Upper lobe of left lung (tissue), 6 donors: ENCODE data around the gene SAFB. TPM values are rescaled to one million over a fixed set of nuclear protein-coding genes. Genes with fewer than 3 reads are reported as not detected.

Experiments
- ATAC-seq, 2 donors: fragments of 200-7000 bp; cut with Tn5 transposase; one replicate each; pipeline ENCODE4 v1.9.1; 2022; ENCODE audit warnings: mild to moderate bottlenecking in 2 of 2, moderate library complexity in 2 of 2; ENCODE audit not compliant: low FRiP score in 2 of 2
- DNase-seq, 2 donors: peaks; one replicate each; pipeline ENCODE4 v3.0.0-alpha.2; 2019 to 2020
- H3K27ac ChIP-seq, 4 donors: fragments of 200-600 bp; sonication (generic); one replicate each; pipeline ENCODE4 v1.5.1; 2016 to 2019
- H3K27me3 ChIP-seq, 4 donors: fragments of 200-600 bp; sonication (generic); one replicate each; pipeline ENCODE4 v1.5.1; 2017 to 2019
- H3K36me3 ChIP-seq, 4 donors: fragments of 200-600 bp; sonication (generic); one replicate each; pipeline ENCODE4 v1.5.1; 2016 to 2019
- H3K4me1 ChIP-seq, 4 donors: fragments of 200-600 bp; sonication (generic); one replicate each; pipeline ENCODE4 v1.5.1; 2018 to 2019
- H3K4me3 ChIP-seq, 4 donors: fragments of 200-600 bp; sonication (generic); one replicate each; pipeline ENCODE4 v1.5.1; 2017 to 2019; ENCODE audit warnings: mild to moderate bottlenecking in 2 of 4, moderate library complexity in 1 of 4
- H3K9me3 ChIP-seq, 4 donors: fragments of 200-600 bp; sonication (generic); one replicate each; pipeline ENCODE4 v1.5.1; 2018 to 2019
- CTCF ChIP-seq, 6 experiments: fragments of 450-650 bp in 4 of 6; fragments of 200-600 bp in 2 of 6; sonication (generic) in 2 of 6; IDR thresholded peaks; one replicate each; pipeline ENCODE4 v1.5.1; 2016 to 2019; ENCODE audit warnings: antibody characterized with exemption in 6 of 6
- EP300 ChIP-seq, 4 donors: sonication (generic); formaldehyde crosslinking; IDR thresholded peaks; one replicate each; pipeline ENCODE4 v1.5.1; 2017; ENCODE audit warnings: antibody characterized with exemption in 4 of 4, control low read depth in 2 of 4
- POLR2A ChIP-seq, 4 donors: fragments of 450-650 bp; IDR thresholded peaks; one replicate each; pipeline ENCODE4 v1.5.1; 2016 to 2017; ENCODE audit warnings: antibody characterized with exemption in 4 of 4, mild to moderate bottlenecking in 2 of 4
- POLR2AphosphoS5 ChIP-seq, 2 donors: sonication (generic); formaldehyde crosslinking; IDR thresholded peaks; one replicate each; pipeline ENCODE4 v1.5.1; 2017; ENCODE audit warnings: antibody characterized with exemption in 2 of 2
- WGBS, 2 donors: methylation state at CpG; one replicate each; pipeline ENCODE4 v1.1.5; 2017 to 2018; 5-methylcytosine and 5-hydroxymethylcytosine counted together
- total RNA-seq, 6 donors: library from RNA; depleted of rRNA in 4 of 6; stranded (reverse); fragments of >200 nt in 4 of 6; gene quantifications; one replicate each; pipeline versions ENCODE4 v1.1.0 to v1.2.1, GENCODE V29; 2016 to 2021
- donor health status: DM: no; HTN: no; CAD: no; lungs with moderate emphysema.
- donor health status: DM: no; HTN: yes; CAD: no; lungs with severe emphysema.

Gene SAFB
- total RNA-seq: 100 to 1,000 TPM in 3 of 6 donors, 10 to 100 TPM in 3; 66.4 to 524 (median 113) TPM

GRCh38 chr19:5622465-5623396, at the start of gene SAFB, which contains the start of gene SAFB2:
TSS of gene SAFB (plus strand) at chr19:5623083. CDS start at chr19:5623206, 123 bp downstream.
TSS of gene SAFB2 (minus strand) at chr19:5622776. CDS start at chr19:5622715, 61 bp downstream.
- H3K27ac ChIP-seq: peak within 1 kb of the TSS; percentile 89 to 98 (median 96)
- TF ChIP-seq CTCF (IDR thresholded peaks at IDR 0.05) (peak in 1 of 6 experiments; percentile 50), EP300 (IDR thresholded peaks at IDR 0.05) (peak in 1 of 4 donors; percentile 26), POLR2A (IDR thresholded peaks at IDR 0.05) (peak in 3 of 4 donors; percentile 89 to 96 (median 91)), POLR2AphosphoS5 (IDR thresholded peaks at IDR 0.05) (peak; percentile 78 to 98)
- peak within 1 kb of the TSS; percentile 74 to 100 (median 96) for H3K4me3 ChIP-seq
- H3K36me3 ChIP-seq: peaks cover 6 to 58% (median 32%) of the 10 kb centered on the region in 4 donors
- no peaks in the 10 kb centered on the region for H3K27me3 ChIP-seq
- DNase-seq (peak; percentile 99 to 100), ATAC-seq (peak; percentile 97)
- H3K4me1 ChIP-seq: peaks cover 62 to 72% (median 65%) of the 10 kb centered on the region in 4 donors
- no peaks in the 10 kb centered on the region for H3K9me3 ChIP-seq
- WGBS, 2 donors: 0 to 1% methylated on average over 21 to 55 of the region's 116 CpGs

- no peak for DNase-seq
- Histone ChIP-seq H3K27ac (no peak overlapping the region), H3K27me3 (no peaks in the 10 kb centered on the region), H3K4me3 (no peak overlapping the region), H3K36me3 (no peaks in the 10 kb centered on the region), H3K4me1 (peaks cover 2 to 8% (median 5%) of the 10 kb centered on the region in 4 donors), H3K9me3 (peaks cover 0 to 4% (median 0%) of the 10 kb centered on the region in 4 donors)
- TF ChIP-seq POLR2AphosphoS5 (IDR thresholded peaks at IDR 0.05) (no peak), CTCF (IDR thresholded peaks at IDR 0.05) (no peak), EP300 (IDR thresholded peaks at IDR 0.05) (no peak), POLR2A (IDR thresholded peaks at IDR 0.05) (no peak)
- no peak for ATAC-seq
- WGBS, 2 donors: 86 to 88% methylated on average over 6 of the region's 6 CpGs
Observed at GRCh38 chr19:5575590-5575989, 47.3 kb upstream of the SAFB start.

GRCh38 chr19:5578097-5578846, 44.6 kb upstream of the SAFB start:
- 27 to 29% methylated on average over 23 to 28 of the region's 28 CpGs for WGBS, 2 donors
- peak overlapping the region in 2 of 4 donors; percentile 22 to 30 for H3K4me3 ChIP-seq
- H3K27me3 ChIP-seq: no peaks in the 10 kb centered on the region
- H3K27ac ChIP-seq: no peak overlapping the region
- no peak for TF ChIP-seq EP300 (IDR thresholded peaks at IDR 0.05)
- TF ChIP-seq CTCF (IDR thresholded peaks at IDR 0.05): peak; percentile 83 to 98 (median 92)
- DNase-seq (peak; percentile 59 to 89), ATAC-seq (peak; percentile 87 to 93)
- H3K9me3 ChIP-seq: no peaks in the 10 kb centered on the region
- peaks cover 0 to 16% (median 5%) of the 10 kb centered on the region in 4 donors for H3K36me3 ChIP-seq
- H3K4me1 ChIP-seq: peaks cover 2 to 8% (median 5%) of the 10 kb centered on the region in 4 donors

- H3K36me3 ChIP-seq: peaks cover 0 to 16% (median 5%) of the 10 kb centered on the region in 4 donors
- no peak overlapping the region for H3K4me3 ChIP-seq
- peaks cover 2 to 8% (median 5%) of the 10 kb centered on the region in 4 donors for H3K4me1 ChIP-seq
- no peak for TF ChIP-seq EP300 (IDR thresholded peaks at IDR 0.05)
- WGBS, 2 donors: 88 to 91% methylated on average over 3 to 6 of the region's 6 CpGs
- no peaks in the 10 kb centered on the region for H3K27me3 ChIP-seq
- ATAC-seq: no peak
- H3K9me3 ChIP-seq: no peaks in the 10 kb centered on the region
- DNase-seq: no peak
- H3K27ac ChIP-seq: no peak overlapping the region
Observed at GRCh38 chr19:5579286-5579685, 43.6 kb upstream of the SAFB start.

- H3K9me3 ChIP-seq: no peaks in the 10 kb centered on the region
- 94 to 98% methylated on average over 7 of the region's 7 CpGs for WGBS, 2 donors
- DNase-seq (no peak), ATAC-seq (no peak)
- H3K36me3 ChIP-seq: peaks cover 0 to 19% (median 5%) of the 10 kb centered on the region in 4 donors
- TF ChIP-seq POLR2A (IDR thresholded peaks at IDR 0.05) (no peak), CTCF (IDR thresholded peaks at IDR 0.05) (no peak), EP300 (IDR thresholded peaks at IDR 0.05) (no peak), POLR2AphosphoS5 (IDR thresholded peaks at IDR 0.05) (no peak)
- H3K4me3 ChIP-seq: no peak overlapping the region
- H3K4me1 ChIP-seq: peaks cover 2 to 8% (median 5%) of the 10 kb centered on the region in 4 donors
- no peaks in the 10 kb centered on the region for H3K27me3 ChIP-seq
- no peak overlapping the region for H3K27ac ChIP-seq
Observed at GRCh38 chr19:5579697-5580096, 43.2 kb upstream of the SAFB start.
